IMR-90 (cell line): ENCODE results near the gene PPP1R12C. TPM values are rescaled to one million over a fixed set of nuclear protein-coding genes. Genes with fewer than 3 reads are reported as not detected.

Source experiments
- ATAC-seq: fragments of 200-7000 bp; cut with Tn5 transposase; 2 replicates; pipeline ENCODE4 v1.9.1; 2020; ENCODE audit warnings: low read depth, mild to moderate bottlenecking, moderate library complexity
- BruUV-seq: library from RNA; stranded (reverse); fragments of 400-500 nt; replicated peaks from 2 replicates; lab custom pipeline; 2021; lab: Mats Ljungman, UMichigan
- CTCF ChIA-PET: fragments of 300-600 bp; formaldehyde crosslinking; extraction: SDS; loops from one replicate; lab custom pipeline; 2021; ENCODE audit warnings: antibody characterized with exemption; lab: Yijun Ruan, JAX
- POLR2A ChIA-PET: fragments of 300-600 bp; sonication (Branson Sonifier 250); formaldehyde crosslinking; loops from one replicate; lab custom pipeline; 2022; ENCODE audit warnings: antibody characterized with exemption; ENCODE audit not compliant: unreplicated experiment; lab: Charles Lee
- DNase-seq: peaks from one replicate; pipeline ENCODE4 v3.0.0; 2013
- H2AFZ ChIP-seq: replicated peaks from 2 replicates; pipeline ENCODE3; 2013; ENCODE audit warnings: low read length, mild to moderate bottlenecking; ENCODE audit not compliant: poor library complexity
- H2AK5ac ChIP-seq: 2 replicates; pipeline ENCODE4 v1.6.1; 2013; ENCODE audit warnings: low read depth, low read length, inconsistent platforms
- H2AK9ac ChIP-seq: replicated peaks from 2 replicates; pipeline ENCODE3; 2013; ENCODE audit warnings: mild to moderate bottlenecking, low read depth, low read length, moderate library complexity; ENCODE audit not compliant: poor library complexity
- H2BK120ac ChIP-seq: 2 replicates; pipeline ENCODE4 v1.6.1; 2013; ENCODE audit warnings: low read depth, low read length, inconsistent platforms
- H2BK15ac ChIP-seq: 3 replicates; pipeline ENCODE4 v1.6.1; 2013; ENCODE audit warnings: low read depth, low read length, inconsistent platforms
- H2BK20ac ChIP-seq: 2 replicates; pipeline ENCODE4 v1.6.1; 2013; ENCODE audit warnings: low read depth, mild to moderate bottlenecking, inconsistent platforms, low read length, moderate library complexity
- H2BK5ac ChIP-seq: 2 replicates; pipeline ENCODE4 v1.6.1; 2013; ENCODE audit warnings: mild to moderate bottlenecking, low read depth, low read length, inconsistent platforms; ENCODE audit not compliant: poor library complexity, severe bottlenecking
- H3K14ac ChIP-seq: replicated peaks from 2 replicates; pipeline ENCODE4 v1.6.1; 2013; ENCODE audit warnings: low read depth, low read length, inconsistent platforms
- H3K18ac ChIP-seq: 2 replicates; pipeline ENCODE4 v1.6.1; 2013; ENCODE audit warnings: low read depth, low read length, control low read depth
- H3K23ac ChIP-seq: 2 replicates; pipeline ENCODE4 v1.6.1; 2013; ENCODE audit warnings: low read depth, low read length, inconsistent platforms
- H3K27ac ChIP-seq: 2 replicates; pipeline ENCODE4 v1.5.1; 2013; ENCODE audit warnings: mild to moderate bottlenecking, control low read depth, low read length; ENCODE audit not compliant: insufficient read depth
- H3K27me3 ChIP-seq: 2 replicates; pipeline ENCODE4 v1.6.1; 2013; ENCODE audit warnings: low read length; ENCODE audit not compliant: control insufficient read depth, insufficient read depth
- H3K36me3 ChIP-seq: 2 replicates; pipeline ENCODE4 v1.6.1; 2013; ENCODE audit warnings: low read length, mixed read lengths; ENCODE audit not compliant: control insufficient read depth, insufficient read depth
- H3K4ac ChIP-seq: 2 replicates; pipeline ENCODE4 v1.6.1; 2013; ENCODE audit warnings: low read depth, low read length, inconsistent platforms
- H3K4me1 ChIP-seq: 2 replicates; pipeline ENCODE4 v1.6.1; 2013; ENCODE audit warnings: low read length, mixed read lengths; ENCODE audit not compliant: control insufficient read depth, insufficient read depth
- H3K4me2 ChIP-seq: 2 replicates; pipeline ENCODE4 v1.6.1; 2013; ENCODE audit warnings: low read depth, mild to moderate bottlenecking, control low read depth, low read length, moderate library complexity
- H3K4me3 ChIP-seq: 2 replicates; pipeline ENCODE4 v1.5.1; 2013; ENCODE audit warnings: low read depth, mild to moderate bottlenecking, control low read depth, low read length, moderate library complexity; ENCODE audit not compliant: insufficient read depth
- H3K56ac ChIP-seq: 2 replicates; pipeline ENCODE4 v1.6.1; 2013; ENCODE audit warnings: low read length, inconsistent platforms; ENCODE audit not compliant: insufficient read depth; ENCODE audit errors: extremely low read depth
- H3K79me1 ChIP-seq, 2 experiments: 2 replicates each; pipeline ENCODE4 v1.6.1; 2013; ENCODE audit warnings: low read length in 2 of 2, inconsistent platforms in 1 of 2, low read depth in 1 of 2
- H3K9ac ChIP-seq: 2 replicates; pipeline ENCODE4 v1.6.1; 2013; ENCODE audit warnings: low read depth, low read length, control low read depth
- H3K9me1 ChIP-seq: 2 replicates; pipeline ENCODE4 v1.6.1; 2013; ENCODE audit warnings: low read length, inconsistent platforms; ENCODE audit not compliant: insufficient read depth
- H3K9me3 ChIP-seq: 2 replicates; pipeline ENCODE4 v1.6.1; 2013; ENCODE audit warnings: low read length; ENCODE audit not compliant: control insufficient read depth, insufficient read depth
- H4K20me1 ChIP-seq: 2 replicates; pipeline ENCODE4 v1.6.1; 2013; ENCODE audit warnings: low read length, inconsistent platforms; ENCODE audit not compliant: insufficient read depth
- H4K5ac ChIP-seq: 2 replicates; pipeline ENCODE4 v1.6.1; 2013; ENCODE audit warnings: mild to moderate bottlenecking, low read depth, low read length, control low read depth
- H4K8ac ChIP-seq, 2 experiments: 2 replicates each; pipeline ENCODE4 v1.6.1; 2013; ENCODE audit warnings: low read depth in 2 of 2, low read length in 2 of 2, control low read depth in 1 of 2, inconsistent platforms in 1 of 2
- H4K91ac ChIP-seq: 2 replicates; pipeline ENCODE4 v1.6.1; 2013; ENCODE audit warnings: low read depth, low read length, inconsistent platforms; ENCODE audit not compliant: insufficient read depth
- BHLHE40 ChIP-seq: fragments of 150-350 bp; IDR thresholded peaks from 2 replicates; pipeline ENCODE4 v1.6.1; 2016; ENCODE audit warnings: mild to moderate bottlenecking, low read depth, low read length
- CEBPB ChIP-seq: IDR thresholded peaks from 2 replicates; pipeline ENCODE4 v1.6.1; 2012; ENCODE audit warnings: low read depth, low read length, improper control_type of control experiment
- CHD1 ChIP-seq: IDR thresholded peaks from 2 replicates; pipeline ENCODE4 v1.6.1; 2012; ENCODE audit warnings: low read depth, low read length, improper control_type of control experiment
- FOS ChIP-seq: fragments of 150-350 bp; IDR thresholded peaks from 2 replicates; pipeline ENCODE4 v1.6.1; 2016; ENCODE audit warnings: low read depth, low read length
- MAFK ChIP-seq: IDR thresholded peaks from 2 replicates; pipeline ENCODE4 v1.6.1; 2012; ENCODE audit warnings: low read depth, low read length, improper control_type of control experiment
- MAZ ChIP-seq: IDR thresholded peaks from 2 replicates; pipeline ENCODE4 v1.6.1; 2012; ENCODE audit warnings: low read depth, mild to moderate bottlenecking, low read length, improper control_type of control experiment, moderate library complexity, borderline replicate concordance
- MXI1 ChIP-seq: IDR thresholded peaks from 2 replicates; pipeline ENCODE4 v1.6.1; 2012; ENCODE audit warnings: low read depth, mild to moderate bottlenecking, low read length, moderate library complexity, borderline replicate concordance
- NFE2L2 ChIP-seq: fragments of 150-350 bp; IDR thresholded peaks from 2 replicates; pipeline ENCODE4 v1.6.1; 2016; ENCODE audit warnings: low read depth, mild to moderate bottlenecking, low read length
- POLR2A ChIP-seq: IDR thresholded peaks from 2 replicates; pipeline ENCODE4 v1.6.1; 2012; ENCODE audit warnings: mild to moderate bottlenecking, low read depth, low read length
- RAD21 ChIP-seq: IDR thresholded peaks from 2 replicates; pipeline ENCODE4 v1.6.1; 2012; ENCODE audit warnings: low read length, improper control_type of control experiment
- RCOR1 ChIP-seq: IDR thresholded peaks from 2 replicates; pipeline ENCODE4 v1.6.1; 2012; ENCODE audit warnings: mild to moderate bottlenecking, low read length, improper control_type of control experiment; ENCODE audit not compliant: insufficient replicate concordance
- RFX5 ChIP-seq: IDR thresholded peaks from 2 replicates; pipeline ENCODE4 v1.8.0; 2012; ENCODE audit warnings: low read depth, mild to moderate bottlenecking, low read length, moderate library complexity
- SMC3 ChIP-seq: fragments of 150-350 bp; IDR thresholded peaks from 2 replicates; pipeline ENCODE4 v1.6.1; 2016; ENCODE audit warnings: low read depth, mild to moderate bottlenecking, antibody characterized with exemption, low read length, moderate library complexity
- WGBS, 2 experiments: methylation state at CpG; one replicate each; pipeline versions ENCODE4 v1.1.5 to v1.1.7; 2013; ENCODE audit warnings: missing lambda C conversion rate in 2 of 2; ENCODE audit not compliant: insufficient read length in 1 of 2; ENCODE audit errors: extremely low coverage in 2 of 2; 5-methylcytosine and 5-hydroxymethylcytosine counted together
- dilution Hi-C: fragments of 300-500 bp; cut with HindIII; formaldehyde crosslinking; loops from one replicate; pipeline ENCODE4 v1.14.3; 2018; ENCODE audit warnings: low sequenced_read_pairs; ENCODE audit not compliant: unreplicated experiment
- in situ Hi-C: fragments of 300-500 bp; cut with MboI; formaldehyde crosslinking; loops from 3 replicates; pipeline ENCODE4 v1.14.3; 2019; ENCODE audit warnings: low sequenced_read_pairs, inconsistent platforms, mixed read lengths
- intact Hi-C: fragments of 100-400 bp; cut with micrococcal nuclease; formaldehyde crosslinking; loops from 2 replicates; pipeline ENCODE4 v1.10.0; 2022
- polyA plus RNA-seq, 3 experiments: library from polyadenylated mRNA; depleted of rRNA; stranded (reverse); fragments of >200 nt; gene quantifications; 2 replicates each; pipeline ENCODE4 v1.2.3, GENCODE V29; 2012; ENCODE audit warnings: low replicate concordance in 1 of 3
- total RNA-seq: library from RNA; depleted of rRNA; stranded (reverse); fragments of >200 nt; gene quantifications from 2 replicates; pipeline ENCODE4 v1.2.3, GENCODE V29; 2012
- TF ChIP-seq, protein P1 (sequence below): conservative IDR thresholded peaks from 2 replicates; pipeline ENCODE4 v1.5.1; 2012; ENCODE audit warnings: mild to moderate bottlenecking, low read depth, low read length, improper control_type of control experiment
- TF ChIP-seq, protein P2 (sequence below): fragments of 150-350 bp; IDR thresholded peaks from 2 replicates; pipeline ENCODE4 v1.6.1; 2017; ENCODE audit warnings: mild to moderate bottlenecking, antibody characterized with exemption, low read length, low read depth

PPP1R12C gene
- total and polyA plus RNA-seq, 2 of the 4 experiments (the other 2 are of a cell fraction), result 21.5 to 81.4 TPM

DNA sequence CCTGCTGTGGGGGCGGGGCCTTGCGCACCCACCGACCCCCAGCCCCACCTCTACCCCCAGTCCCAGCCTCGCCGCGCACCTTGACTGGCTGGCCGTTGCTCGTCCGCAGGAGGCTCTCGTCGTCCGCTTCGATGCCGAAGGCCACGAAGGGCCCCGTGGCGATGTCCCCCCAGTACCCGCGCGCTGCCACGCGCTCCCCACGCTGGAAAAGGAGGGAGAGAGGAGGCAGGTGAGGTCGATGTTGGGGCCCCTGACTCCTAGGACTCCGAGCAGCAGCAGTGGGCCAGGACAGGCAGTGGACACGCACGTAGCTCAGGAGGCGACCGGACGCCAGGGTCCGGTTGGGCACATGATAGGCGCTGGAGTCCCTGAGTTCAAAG is 43.5 kb upstream of the PPP1R12C start:
- H2AK5ac ChIP-seq, result no peak overlapping the region
- no peak overlapping the region for H2AK9ac ChIP-seq
- no peak overlapping the region for H2BK5ac ChIP-seq
- no peaks in the 10 kb centered on the region for H3K36me3 ChIP-seq
- no peak overlapping the region for H3K4me2 ChIP-seq
- peaks cover 37% of the 10 kb centered on the region for H3K27me3 ChIP-seq
- H2AFZ ChIP-seq, result peak overlapping the region; percentile 29
- no peak overlapping the region for H3K9ac ChIP-seq
- no peaks in the 10 kb centered on the region for H3K79me1 ChIP-seq
- no peak overlapping the region for H3K18ac ChIP-seq
- H3K27ac ChIP-seq, result no peak overlapping the region
- no peak overlapping the region for H3K4ac ChIP-seq
- no peak for ATAC-seq
- H3K4me1 ChIP-seq, result peaks cover 2% of the 10 kb centered on the region; the same call in 1 of the 2 replicates
- no peak overlapping the region for H2BK15ac ChIP-seq
- dilution Hi-C loops (no loop called here), in situ Hi-C loops (no loop called here), intact Hi-C loops (no loop called here)
- BruUV-seq, result no TSS peak
- H4K5ac ChIP-seq, result no peak overlapping the region
- no peak overlapping the region for H4K91ac ChIP-seq
- no peak overlapping the region for H3K14ac ChIP-seq
- H4K20me1 ChIP-seq, result no peaks in the 10 kb centered on the region
- H2BK120ac ChIP-seq, result no peak overlapping the region
- H3K4me3 ChIP-seq, result no peak overlapping the region
- peaks cover 2% of the 10 kb centered on the region; the same call in 1 of the 2 replicates for H3K9me1 ChIP-seq
- ChIA-PET POLR2A (no interaction called here), CTCF (interaction anchor here (0.8 to 1.6 kb wide), 3 partner anchors 15 to 223 kb away, joined by 3 to 4 read pairs (median 3); no protein-coding TSS in a partner anchor)
- H4K8ac ChIP-seq, result no peak overlapping the region
- H2BK20ac ChIP-seq, result no peak overlapping the region
- 24% methylated on average over 16 of the region's 32 CpGs; no CpG with 5 or more reads in 1 of the 2 experiments for WGBS, 2 experiments
- TF ChIP-seq RFX5, result no peak
- no peak for TF ChIP-seq MAZ
- no peak for TF ChIP-seq MAFK
- TF ChIP-seq CEBPB, result no peak
- TF ChIP-seq, protein P1, sequence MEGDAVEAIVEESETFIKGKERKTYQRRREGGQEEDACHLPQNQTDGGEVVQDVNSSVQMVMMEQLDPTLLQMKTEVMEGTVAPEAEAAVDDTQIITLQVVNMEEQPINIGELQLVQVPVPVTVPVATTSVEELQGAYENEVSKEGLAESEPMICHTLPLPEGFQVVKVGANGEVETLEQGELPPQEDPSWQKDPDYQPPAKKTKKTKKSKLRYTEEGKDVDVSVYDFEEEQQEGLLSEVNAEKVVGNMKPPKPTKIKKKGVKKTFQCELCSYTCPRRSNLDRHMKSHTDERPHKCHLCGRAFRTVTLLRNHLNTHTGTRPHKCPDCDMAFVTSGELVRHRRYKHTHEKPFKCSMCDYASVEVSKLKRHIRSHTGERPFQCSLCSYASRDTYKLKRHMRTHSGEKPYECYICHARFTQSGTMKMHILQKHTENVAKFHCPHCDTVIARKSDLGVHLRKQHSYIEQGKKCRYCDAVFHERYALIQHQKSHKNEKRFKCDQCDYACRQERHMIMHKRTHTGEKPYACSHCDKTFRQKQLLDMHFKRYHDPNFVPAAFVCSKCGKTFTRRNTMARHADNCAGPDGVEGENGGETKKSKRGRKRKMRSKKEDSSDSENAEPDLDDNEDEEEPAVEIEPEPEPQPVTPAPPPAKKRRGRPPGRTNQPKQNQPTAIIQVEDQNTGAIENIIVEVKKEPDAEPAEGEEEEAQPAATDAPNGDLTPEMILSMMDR, result no peak
- TF ChIP-seq POLR2A, result no peak
- TF ChIP-seq RAD21, result no peak
- TF ChIP-seq CHD1, result no peak
- TF ChIP-seq, protein P2, sequence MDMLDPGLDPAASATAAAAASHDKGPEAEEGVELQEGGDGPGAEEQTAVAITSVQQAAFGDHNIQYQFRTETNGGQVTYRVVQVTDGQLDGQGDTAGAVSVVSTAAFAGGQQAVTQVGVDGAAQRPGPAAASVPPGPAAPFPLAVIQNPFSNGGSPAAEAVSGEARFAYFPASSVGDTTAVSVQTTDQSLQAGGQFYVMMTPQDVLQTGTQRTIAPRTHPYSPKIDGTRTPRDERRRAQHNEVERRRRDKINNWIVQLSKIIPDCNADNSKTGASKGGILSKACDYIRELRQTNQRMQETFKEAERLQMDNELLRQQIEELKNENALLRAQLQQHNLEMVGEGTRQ, result no peak
- TF ChIP-seq MXI1, result no peak
- no peak for TF ChIP-seq RCOR1
- TF ChIP-seq NFE2L2, result no peak
- TF ChIP-seq SMC3, result no peak
- TF ChIP-seq FOS, result no peak
- no peak for TF ChIP-seq BHLHE40
- no peak overlapping the region for H3K23ac ChIP-seq
- H3K9me3 ChIP-seq, result no peaks in the 10 kb centered on the region
- no peak for DNase-seq
- no peak overlapping the region for H3K56ac ChIP-seq
